GM19452 (cell line): ENCODE results near the gene CATSPERE.
A peak's percentile ranks its signal among the peaks of the same experiment; 100 is the strongest.
"Not testable (repeated sequence)": the region's sequence is repeated elsewhere in the genome, so short reads cannot be mapped to it uniquely, and the experiment has no call there.

ENCODE experiments used
- ATAC-seq: cut with Tn5 transposase; IDR thresholded peaks from one replicate; pipeline ENCODE4 v1.9.1; 2021; ENCODE audit not compliant: unreplicated experiment

The CATSPERE gene

DNA sequence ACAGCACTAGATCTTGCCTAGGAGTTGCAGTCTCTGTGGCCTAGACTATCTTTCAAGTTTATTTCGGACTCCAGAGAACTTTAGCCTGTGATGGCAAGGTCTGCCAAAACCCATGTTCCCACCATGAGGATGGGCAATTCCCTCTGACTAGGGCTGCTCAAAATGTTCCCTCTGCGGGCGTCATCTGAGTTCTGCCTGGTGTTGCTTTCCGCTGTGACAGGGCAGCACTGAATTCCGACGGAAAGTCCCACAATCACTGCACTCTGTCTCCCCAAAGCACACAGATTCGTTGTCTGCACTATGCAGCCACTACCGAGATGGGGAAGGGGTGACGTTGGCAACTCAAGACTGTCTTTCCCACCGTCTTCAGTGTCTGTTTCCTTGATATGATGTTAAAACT, 75.2 kb downstream of the CATSPERE start:
- ATAC-seq = no peak

DNA sequence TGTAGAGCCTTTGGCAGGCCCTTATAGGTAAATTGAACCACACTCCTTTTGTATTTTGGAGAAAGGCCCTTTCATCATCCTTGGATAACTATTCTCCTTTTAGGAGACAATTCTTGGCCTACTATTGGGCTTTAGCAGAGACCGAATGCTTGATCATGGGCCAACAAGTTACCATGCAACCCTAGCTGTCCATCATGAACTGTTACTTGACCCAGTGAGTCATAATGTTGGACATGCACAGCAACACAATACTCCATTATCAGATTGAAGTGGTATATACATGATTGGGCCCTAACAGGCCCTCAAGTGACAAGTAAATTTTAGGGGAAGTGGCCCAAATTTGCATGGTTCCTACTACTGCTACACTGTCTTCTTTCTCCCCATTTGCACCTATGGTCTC, 84.4 kb downstream of the CATSPERE start:
- ATAC-seq = no peak

DNA sequence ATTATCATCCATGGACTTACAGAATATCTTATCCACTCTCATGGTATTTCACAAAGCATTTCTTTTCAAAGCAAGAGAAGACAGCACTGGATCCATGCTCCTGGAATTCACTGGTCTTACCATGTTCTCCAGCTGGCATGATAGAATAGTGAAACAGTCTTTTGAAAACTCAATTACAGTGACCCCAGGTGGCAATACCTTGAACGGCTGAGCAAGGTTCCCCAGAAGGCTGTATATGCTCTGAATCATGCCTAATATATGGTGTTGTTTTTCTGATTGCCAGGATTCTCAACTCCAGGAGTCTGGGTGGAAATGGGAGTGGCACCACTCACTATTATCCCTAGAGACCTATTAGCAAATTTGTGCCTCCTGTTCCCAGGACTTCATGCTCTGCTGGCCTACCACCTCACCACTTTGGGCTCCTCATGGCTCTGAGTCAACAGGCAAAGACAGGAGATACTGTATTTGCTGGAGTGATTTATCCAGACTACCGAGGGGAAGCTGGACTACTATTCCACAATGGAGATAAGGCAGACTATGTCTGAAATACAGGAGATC, 87.6 kb downstream of the CATSPERE start:
- no peak for ATAC-seq

DNA sequence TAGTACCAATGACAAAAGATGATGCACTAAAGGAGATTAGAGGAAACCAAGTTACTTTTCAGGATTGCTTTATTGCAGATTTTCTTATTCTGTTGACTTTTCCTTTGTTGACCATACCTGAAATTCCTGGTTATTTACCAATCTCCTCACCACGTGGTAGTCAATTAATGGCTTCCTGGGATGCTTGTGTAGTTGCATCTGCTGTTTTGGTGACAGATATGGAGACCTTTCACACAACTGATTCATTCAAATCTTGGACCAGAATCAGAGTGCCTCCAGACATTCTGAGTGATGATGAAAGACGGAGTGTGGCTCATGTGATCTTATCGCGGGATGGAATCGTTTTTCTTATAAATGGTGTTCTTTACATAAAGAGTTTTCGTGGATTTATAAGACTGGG, 91.3 kb downstream of the CATSPERE start:
- no peak for ATAC-seq

DNA sequence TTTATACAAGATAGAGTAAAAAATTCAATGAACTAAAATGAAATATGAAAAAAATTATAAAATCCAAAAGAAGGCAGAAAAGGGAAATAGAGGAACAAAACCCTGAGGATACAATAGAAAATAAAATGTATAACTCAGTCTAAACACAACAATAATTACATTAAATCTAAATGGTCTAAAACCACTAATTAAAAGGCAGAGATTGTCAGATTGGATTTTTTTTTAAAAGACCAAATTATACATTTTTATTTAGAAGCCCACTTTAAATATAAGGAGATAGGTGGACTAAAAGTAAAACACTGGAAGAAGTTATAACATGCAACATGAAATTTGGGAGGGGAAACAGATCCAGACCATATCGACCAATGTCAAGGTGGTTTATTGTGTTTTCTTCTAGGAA, 95.2 kb downstream of the CATSPERE start:
- ATAC-seq = no peak

DNA sequence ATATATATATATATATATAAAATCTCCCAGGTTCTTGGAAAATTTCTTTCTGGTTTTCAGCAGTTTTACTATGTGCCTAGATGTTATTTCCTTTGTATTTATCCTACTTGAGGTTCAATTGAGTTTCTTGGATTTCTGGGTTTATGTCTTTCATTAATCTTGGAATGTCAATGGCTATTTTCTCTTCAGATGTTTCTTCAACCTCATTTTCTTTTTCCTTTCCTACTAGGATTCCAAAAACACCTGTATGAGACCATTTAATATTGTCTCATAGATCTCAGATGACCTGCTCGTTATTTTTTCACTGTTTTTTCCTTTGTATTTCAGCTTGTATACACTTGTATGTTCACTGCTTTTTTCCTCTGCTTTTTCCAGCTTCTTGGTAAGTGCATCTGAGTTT, 96.5 kb downstream of the CATSPERE start:
- ATAC-seq = no peak

DNA sequence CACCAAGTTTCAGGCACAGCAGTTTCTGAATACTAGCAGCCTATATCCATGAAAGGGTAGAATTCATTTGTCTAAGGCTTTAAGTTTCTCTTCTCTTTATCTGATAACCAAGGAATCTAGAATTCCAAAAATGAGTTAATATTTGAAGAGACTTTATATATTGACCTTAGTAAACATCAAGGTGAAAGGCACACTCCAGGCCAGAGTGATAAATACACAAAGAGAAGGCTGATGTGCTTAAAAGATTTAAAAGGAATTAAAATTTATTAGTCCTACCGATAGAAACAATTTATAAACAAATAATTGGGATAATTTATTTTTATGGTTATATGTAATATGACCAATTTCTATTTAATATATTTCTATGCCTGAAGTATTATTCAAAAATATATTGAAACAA, 98.5 kb downstream of the CATSPERE start:
- ATAC-seq = no peak

DNA sequence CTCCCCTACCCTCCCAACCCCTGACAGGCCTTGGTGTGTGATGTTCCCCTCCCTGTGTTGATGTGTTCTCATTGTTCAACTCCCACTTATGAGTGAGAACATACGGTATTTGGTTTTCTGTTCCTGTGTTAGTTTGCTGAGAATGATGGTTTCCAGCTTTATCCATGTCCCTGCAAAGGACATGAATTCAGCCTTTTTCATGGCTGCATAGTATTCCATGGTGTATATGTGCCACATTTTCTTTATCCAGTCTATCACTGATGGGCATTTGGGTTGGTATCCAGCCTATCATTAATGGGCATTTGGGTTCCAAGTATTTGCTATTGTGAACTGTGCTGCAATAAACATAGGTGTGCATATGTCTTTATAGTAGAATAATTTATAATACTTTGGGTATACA, 101.8 kb downstream of the CATSPERE start:
- not testable (repeated sequence) for ATAC-seq

DNA sequence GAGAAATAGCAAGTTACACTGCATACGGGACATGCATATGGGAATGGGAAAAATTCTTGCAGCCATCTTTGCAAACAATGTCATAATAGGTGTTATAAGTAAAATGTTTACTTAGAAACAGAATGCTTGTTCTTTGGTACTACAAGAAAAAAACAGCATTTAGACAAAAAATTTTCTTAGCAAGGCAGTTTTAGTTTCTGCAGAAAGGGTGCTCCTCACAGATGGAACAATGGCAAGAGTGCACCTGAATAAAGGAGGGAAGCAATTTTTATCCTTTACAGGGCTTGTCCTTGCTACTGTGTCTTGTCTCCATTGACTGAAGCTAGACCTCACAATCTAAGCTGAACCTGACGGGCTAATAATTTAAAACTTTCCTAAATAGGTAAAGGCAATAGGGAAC, 112.7 kb downstream of the CATSPERE start:
- no peak for ATAC-seq

DNA sequence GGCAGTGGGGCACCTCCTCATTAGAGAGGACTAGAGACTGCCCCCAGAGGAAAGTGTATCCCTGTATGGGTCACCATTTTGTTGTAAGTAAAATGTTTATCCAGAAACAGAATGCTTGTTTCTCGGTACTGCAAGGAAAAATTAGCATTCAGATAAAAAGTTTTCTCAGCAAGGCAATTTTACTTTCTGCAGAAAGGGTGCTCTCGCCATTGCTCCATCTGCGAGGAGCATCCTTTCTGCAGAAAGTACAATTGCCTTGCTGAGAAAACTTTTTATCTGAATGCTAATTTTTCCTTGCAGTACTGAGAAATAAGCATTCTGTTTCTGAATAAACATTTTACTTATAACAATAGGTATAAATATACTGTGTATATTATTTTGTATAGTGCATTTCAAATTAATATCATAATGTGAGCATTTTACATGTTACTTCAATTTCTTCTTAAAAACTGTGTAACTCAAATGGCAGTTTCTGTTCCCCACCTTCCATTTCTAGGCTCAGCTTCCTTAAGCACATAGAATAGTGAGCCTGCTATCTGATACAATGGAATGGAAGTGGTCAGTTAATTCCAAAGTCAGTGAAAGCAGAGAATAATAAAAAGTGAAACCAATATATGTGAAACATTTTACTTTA, 115.3 kb downstream of the CATSPERE start:
- no peak for ATAC-seq

DNA sequence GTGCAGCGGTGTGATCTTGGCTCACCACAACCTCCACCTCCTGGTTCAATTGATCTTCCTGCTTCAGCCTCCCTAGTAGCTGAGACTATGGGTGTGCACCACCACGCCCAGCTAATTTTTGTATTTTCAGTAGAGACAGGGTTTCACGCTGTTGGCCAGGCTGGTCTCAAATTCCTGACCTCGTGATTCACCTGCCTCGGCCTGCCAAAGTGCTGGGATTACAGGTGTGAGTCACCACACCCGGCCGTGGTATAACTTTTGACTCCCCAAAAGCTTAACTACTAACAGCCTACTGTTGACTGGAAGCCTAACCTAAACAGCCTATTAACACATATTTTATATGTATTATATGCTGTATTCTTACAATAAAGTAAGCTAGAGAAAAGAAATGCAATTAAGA, 117.1 kb downstream of the CATSPERE start:
- ATAC-seq = not testable (repeated sequence)

DNA sequence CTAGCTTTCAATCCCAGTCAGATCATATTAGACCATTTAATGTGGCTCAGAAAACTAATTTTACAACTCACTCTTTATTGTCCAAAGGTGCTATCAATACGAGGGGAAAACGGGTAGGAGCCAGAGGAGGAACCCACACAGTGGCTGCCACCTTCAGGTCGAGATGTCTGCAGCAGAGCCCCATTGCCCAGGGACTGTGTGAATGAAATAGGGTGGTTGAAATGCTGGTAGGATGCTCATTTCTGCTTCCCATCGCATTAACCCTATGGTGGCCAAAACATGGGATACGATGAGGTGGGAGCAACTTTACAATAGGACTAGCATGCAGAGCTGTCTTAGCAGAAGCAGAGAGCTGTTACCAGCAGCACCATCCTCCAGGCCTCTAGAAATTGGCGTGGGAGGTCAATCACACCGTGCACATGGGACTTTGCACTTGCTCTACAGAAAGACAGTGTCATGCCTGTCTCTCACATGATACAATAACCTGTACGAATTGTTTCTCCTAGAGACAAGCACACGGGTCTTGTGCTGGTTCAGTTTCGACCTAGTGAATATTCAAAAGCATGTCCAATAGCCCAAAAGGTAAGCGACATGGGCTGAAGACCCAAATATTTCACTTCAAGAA, 122.4 kb downstream of the CATSPERE start:
- no peak for ATAC-seq

DNA sequence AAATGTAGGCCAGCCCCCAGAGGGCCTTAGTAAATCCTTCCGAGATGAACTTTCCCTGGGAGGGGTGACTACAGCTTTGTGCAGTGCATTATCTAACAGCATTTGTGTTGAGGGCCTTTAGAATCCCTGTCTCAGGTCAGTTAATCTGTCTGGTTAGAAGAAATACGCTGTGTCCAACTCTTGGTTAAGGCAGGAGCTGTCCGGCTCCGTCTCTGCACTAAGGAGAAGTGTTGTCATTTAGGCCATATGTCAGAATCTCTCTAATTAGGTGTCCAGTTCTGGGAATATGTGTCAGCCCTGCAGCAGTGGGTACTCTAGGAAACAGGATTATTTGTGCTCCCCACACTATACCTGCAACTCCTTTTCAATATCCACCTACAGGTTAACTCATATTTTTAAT, 124.8 kb downstream of the CATSPERE start:
- ATAC-seq = no peak

DNA sequence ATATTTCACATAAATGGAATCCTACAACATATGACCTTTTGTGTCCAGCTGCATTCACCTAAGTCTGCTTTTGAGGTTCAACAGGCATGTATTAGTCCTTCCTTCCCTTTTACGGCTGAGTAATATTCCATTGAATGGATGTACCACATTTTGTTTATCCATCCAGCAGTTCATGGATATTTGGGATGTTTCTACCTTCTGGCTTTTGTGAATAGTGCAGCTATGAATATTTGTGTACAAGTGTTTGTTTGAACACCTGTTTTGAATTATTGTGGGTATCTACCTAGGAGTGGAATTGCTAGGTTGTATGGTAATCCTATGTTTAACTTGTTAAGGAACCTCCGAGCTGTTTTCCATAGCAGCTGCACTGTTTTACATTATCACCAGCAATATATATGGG, 129.6 kb downstream of the CATSPERE start:
- ATAC-seq = no peak

DNA sequence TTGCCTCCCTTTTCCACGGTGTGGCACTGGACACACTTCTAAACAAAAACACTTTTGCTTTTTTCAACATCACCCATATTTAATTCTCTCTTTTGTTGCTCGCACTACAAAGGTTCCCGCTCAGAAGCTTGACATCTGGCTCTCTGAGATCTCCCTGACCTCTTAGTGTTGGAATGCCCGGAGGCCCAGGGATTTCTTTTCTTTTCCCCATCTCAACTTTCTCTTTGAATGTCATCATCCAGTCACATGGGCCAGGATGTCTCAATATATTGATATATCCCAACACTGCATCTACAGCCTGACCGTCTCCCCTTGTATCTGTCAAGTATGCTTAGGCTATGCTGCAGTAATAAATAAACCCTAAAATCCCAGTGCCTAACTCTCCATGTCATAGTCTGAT, 137.5 kb downstream of the CATSPERE start:
- ATAC-seq = no peak

DNA sequence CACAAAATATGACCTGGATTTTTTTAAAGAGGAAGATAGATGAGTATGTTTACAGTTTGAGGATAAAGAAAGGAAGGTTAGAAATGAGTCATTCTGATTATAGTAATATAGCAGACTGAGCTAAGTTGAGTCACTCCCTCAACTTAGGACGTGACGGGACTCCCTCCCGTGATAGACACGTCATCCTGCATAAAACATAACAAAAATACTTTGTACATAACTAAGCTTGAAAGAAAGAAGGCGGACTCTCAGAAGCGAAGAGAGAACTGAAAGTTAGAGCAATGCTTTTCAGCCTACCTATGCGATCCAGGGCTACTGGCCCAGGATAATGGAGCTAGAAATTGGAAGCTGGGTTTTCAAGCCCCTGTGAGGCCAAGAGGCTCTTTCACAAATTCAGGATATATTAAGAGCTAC, 138.9 kb downstream of the CATSPERE start:
- peak; percentile 92 for ATAC-seq

DNA sequence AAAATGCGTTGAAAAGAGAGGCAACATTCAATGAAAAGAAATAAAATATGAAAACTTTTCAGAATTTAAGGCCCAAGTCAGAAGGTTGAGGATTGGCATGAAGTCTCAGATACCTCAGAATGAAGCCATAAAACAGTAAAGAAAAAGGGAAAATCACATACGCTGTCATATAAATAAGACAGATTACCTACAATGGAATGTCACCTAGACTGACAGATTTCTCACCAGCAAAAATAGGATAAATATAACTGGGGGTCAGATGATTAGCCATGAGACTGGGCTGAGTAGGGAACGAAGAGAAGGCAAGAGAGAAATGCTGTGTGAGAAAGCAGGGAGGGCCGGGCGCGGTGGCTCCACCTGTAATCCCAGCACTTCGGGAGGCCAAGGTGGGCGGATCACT, 140.3 kb downstream of the CATSPERE start:
- ATAC-seq = no peak

DNA sequence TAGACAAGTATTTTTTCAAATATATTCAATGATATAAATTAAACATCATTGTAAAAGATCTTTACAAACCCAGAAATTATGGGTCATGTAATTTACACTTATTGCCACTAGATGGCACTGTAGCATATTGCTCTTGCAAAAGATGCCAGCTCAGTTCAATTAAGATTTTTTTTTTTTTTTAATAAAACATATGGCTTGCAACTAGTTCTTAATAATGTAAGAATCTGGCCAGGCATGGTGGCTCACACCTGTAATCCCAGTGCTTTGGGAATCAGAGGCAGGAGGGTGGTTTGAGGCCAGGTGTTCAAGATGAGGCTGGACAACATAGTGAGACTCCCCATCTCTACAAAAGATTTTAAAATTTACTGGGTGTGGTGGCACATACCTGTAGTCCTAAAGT, 142.4 kb downstream of the CATSPERE start:
- ATAC-seq = no peak

DNA sequence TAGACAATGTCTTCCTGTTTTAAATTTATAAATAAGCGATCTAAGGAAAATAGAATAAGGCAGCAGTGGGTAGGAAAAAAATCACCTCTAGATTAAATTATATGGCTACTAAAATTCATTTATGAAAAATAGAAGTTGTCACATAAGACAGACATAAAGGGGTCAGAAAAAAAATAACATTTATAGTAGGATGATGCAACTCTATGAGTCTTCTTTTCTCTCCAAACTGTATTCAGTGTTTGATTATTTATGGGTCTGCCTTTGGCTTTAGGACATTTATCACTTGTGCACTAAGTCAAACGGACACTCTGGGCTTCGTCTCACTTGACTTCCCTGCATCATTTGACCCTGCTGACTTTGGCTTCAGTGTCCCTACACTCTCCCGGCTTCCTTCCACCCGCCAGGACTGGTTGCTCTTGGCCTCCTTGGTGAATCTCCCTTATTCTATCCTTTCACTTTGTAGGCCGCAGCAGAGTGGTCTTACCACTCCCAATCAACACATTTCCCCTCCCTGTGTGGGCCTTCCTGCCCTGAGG, 144.8 kb downstream of the CATSPERE start:
- no peak for ATAC-seq

DNA sequence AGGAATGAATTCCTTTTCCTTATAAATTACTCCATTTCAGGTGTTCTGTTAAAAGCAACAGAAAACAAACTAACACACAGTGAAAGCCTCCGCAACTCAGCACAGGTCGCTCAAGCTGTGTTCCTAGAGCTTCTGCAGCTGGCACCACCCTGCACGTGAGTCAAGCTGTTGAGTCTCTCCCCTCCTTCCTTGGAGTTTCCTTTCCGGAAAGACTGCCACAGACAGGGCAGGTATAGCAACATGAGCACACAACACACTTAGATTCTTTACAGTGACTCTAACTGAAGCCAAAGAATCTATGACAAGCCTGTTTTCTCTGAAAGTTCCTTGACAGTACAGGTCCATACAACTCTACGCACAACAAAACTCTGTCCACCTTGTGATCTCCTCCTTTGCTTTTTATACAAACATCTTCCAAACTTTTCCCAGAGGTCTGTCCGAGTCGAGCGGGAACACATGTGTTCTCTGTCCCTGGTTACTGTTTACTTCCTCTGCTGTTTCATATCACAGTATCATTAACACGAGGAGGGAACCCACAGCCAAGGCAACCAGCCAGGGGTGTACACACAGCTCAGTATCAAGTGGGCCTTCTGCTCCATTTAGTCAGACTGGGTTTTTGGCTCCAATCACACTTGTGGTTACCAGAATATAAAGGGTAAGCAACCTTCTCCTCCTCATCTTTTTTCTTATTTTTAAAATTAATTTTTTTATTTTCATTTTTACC, 153.2 kb downstream of the CATSPERE start:
- ATAC-seq = no peak

DNA sequence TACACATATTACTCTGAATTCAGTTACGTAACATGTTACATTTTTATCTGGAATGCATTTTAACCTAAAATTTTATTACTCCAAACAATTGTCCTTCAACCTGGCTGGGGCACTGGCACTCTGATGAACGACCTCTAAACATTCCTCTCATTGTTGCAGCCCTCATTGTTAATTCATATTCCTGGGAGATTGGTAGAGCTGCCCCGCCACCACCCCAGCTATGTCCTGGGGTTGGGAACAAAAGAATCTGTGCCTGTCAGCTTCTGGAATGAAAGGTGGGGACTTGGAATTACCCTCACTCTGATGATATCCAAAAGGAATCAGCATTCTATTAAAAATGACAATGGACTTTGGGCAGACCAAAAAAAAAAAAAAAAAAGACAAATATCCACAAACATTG, 153.8 kb downstream of the CATSPERE start:
- ATAC-seq = no peak

DNA sequence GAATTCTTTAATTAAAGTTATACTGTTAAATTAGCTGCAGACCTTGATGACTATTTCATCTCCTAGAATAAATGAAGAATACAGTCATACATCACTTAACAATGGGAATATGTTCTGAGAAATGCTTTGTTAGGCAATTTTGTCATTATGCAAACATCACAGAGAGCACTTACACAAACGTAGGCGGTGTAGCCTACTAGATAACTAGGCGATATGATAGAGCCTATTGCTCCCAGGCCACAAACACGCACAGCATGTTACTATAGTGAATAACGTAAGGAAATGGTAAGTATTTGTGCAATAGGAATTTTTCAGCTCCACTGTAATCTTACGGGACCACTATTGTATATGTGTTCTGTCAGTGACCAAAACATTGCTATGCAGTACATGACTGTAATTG, 154.2 kb downstream of the CATSPERE start:
- no peak for ATAC-seq
